DMS153 (cell line): Measurements from ENCODE around the gene DYRK1B.
"Not testable (repeated sequence)": the region's sequence is repeated elsewhere in the genome, so short reads cannot be mapped to it uniquely, and the experiment has no call there.

Experiments used
- DNase-seq: peaks from one replicate; lab custom pipeline; 2025; lab: John Stamatoyannopoulos, UW

Gene DYRK1B

GRCh38 chr19:39830847-39831246, 3.1 kb downstream of the DYRK1B start:
- no peak for DNase-seq

GRCh38 chr19:39830406-39830805, 3.6 kb downstream of the DYRK1B start:
- no peak for DNase-seq

GRCh38 chr19:39829702-39830275, 4.2 kb downstream of the DYRK1B start:
- DNase-seq = no peak

- DNase-seq = no peak
These were observed 5.3 kb downstream of the DYRK1B start for GRCh38 chr19:39828654-39829032.

DNA sequence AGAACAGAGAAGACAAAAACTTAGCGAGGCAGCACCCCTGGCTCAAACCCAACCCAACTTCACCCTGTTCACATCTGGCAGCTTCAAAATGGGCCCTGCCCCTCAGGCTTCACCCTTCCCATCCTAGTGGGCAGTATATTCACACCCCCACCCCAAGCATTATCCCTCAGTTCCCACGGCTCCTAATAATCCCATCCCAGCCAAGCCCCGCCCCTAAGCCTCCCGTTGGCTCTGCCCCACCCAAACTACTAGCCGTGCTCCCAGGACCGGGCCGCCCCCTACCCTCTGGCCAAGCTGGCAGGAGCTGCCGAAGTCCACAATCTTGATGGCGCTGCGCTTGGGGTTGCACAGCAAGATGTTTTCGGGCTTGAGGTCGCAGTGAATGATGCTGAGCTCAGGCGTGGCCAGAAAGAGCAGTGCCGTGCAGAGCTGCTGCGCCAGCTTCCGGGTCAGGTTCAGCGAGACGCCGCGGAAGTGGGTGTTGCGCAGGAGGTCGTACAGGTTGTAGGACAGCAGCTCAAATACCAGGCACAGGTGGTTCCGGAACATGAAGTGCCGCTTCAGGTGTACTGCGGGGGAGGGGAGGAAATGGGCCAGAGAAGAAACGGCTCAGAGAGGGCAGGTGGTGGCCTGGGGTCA, 5.8 kb downstream of the DYRK1B start:
- DNase-seq = peak; percentile 85

GRCh38 chr19:39827216-39827615, 6.7 kb downstream of the DYRK1B start:
- DNase-seq = no peak

DNA sequence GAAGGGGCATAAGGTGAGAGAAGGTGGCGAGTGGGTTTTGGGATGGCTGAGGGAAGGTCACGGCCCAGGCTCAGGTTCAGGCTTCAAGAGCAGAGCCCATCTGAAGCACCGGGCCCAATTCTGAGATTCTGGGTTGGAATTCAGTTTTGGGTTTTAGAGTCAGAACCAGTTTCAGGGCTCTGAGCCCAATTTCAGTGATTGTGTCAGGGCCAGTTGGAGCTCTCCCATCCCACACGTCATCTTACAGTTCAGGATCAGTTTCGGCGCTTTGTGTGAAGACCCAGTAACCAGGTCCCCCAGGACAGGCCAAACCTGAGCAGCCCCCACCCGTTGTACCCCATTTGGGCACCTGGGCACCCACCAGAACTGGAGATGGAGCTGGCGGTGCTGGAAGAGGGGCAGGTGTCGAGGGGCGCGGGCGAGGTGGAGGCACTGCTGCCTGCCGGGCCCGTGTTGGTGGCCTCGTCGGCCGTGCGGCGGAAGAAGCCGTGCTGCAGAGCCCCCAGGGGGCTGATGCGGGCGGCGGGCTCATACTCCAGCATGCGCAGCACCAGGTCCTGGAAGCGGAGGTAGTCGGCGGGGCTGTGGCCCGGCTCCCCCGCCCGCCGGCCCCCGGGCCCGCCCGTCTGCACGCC, 7.5 kb downstream of the DYRK1B start:
- no peak for DNase-seq

GRCh38 chr19:39825531-39826076, 8.4 kb downstream of the DYRK1B start:
- DNase-seq = no peak

DNA sequence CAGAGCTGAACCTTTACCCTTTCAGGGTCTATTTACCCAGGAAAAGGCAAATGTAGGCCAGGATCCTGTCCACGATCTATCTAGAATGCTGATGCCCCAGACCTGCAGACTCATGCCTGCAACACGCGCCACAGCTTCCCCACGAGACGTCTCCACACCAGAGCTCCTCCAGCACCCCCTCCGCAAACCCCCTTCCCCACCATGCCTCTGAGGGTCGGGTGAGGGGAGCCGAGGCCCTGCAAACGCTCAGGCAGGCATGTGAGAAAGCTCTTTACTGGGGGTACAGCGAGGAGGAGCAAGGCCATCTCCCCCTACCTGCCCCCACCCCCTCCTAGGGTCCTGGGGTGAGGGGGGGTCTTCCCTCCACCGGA, 8.9 kb downstream of the DYRK1B start:
- DNase-seq = no peak

DNA sequence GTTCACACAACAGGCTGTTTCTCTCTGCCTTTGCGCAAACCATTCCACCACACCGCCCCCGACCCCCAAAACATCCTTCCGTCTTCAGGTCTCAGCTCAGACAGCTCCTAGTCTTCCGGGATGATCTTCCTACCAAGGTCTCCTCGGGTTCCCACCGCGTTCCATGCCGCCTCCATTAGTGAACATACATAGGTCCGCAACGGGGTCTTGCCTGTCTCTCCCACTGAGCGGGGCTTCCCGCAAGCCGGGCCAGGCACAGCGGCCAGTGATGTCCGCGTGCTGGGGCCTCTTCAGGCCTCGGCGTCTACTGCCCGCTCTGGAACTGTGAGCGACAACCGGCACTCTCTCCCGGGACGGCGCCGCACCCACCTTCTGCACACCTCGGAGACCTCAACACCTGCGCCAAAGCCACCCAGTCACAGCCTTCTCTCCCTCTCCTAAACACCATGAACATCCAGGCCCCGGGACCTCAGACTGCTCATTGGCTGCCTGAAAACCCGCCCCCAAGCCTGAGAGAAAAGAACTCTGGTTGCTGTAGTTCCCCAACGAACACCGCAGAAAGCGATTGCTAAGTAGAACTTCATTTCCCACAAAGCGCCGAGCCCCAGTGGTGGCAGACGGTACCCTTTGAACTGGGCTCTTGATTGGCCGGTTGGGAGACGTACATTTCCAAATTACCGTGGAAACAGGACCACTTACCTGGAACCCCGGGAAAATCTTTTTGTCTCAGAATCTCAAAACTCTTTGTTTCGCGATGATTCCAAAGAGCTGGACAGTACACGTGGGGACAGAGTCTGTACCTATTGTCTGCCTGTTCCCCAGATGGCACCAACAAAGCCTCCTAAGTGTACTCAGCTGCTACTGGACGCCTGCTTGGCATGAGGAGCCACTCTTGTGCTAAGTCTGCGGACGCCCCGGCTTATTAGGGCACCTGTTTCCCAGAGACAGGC, 9.5 kb downstream of the DYRK1B start:
- DNase-seq = peak; percentile 95

GRCh38 chr19:39823686-39824085, 10.3 kb downstream of the DYRK1B start:
- DNase-seq = no peak

DNA sequence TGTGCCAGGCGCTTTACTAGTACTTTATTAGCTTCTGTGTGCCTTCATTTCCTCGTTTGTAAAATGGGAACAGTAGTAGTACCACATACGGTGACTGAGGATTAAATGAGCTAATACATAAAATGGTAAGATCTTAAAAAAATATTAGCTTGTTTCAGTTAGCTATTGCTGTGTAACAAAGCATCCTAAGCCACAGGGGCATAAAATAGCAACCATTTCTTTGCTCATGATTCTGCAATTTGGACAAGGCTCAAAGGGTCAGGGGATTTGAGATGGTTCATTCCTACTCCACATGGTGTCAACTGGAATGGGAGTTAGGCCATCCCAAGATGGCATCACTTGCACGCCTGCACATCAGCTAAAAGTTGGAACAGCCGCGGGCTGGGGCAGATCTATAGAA, 13.3 kb downstream of the DYRK1B start:
- no peak for DNase-seq

- DNase-seq = no peak
These were observed 14.2 kb downstream of the DYRK1B start for GRCh38 chr19:39819786-39820185.

GRCh38 chr19:39818626-39819097, 15.3 kb downstream of the DYRK1B start:
- no peak for DNase-seq

DNA sequence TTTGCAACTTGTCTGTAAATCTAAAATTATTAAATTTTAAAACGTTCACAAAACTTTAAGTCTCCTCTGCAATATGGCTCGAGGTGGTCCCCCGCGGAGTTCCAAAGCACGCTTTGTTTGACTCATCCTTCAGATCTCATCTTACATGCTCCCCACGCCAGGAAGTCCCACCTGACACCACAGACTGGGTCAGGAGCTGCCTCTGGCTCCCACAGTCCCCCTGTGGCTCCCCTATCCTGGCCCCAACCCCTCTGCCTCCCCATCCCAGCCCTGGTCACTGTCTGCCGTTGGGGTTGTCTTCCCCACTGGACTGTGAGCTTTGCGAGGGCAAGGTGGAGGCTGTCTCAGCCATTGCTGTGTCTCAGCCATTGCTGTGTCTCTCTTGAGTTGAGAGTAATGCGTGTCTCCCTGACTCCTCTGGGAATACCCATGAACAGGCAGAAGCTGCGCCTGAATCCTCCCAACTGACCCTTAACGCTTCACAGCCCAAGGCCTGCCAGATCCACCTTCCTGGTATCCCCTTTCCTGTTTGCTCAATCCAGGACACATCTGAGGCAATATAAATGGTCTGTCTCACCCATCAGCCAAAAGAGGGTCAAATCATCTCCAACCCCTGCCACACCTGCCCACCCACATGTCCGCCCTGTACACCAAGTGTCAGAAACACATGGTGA, 15.9 kb downstream of the DYRK1B start:
- DNase-seq = no peak

DNA sequence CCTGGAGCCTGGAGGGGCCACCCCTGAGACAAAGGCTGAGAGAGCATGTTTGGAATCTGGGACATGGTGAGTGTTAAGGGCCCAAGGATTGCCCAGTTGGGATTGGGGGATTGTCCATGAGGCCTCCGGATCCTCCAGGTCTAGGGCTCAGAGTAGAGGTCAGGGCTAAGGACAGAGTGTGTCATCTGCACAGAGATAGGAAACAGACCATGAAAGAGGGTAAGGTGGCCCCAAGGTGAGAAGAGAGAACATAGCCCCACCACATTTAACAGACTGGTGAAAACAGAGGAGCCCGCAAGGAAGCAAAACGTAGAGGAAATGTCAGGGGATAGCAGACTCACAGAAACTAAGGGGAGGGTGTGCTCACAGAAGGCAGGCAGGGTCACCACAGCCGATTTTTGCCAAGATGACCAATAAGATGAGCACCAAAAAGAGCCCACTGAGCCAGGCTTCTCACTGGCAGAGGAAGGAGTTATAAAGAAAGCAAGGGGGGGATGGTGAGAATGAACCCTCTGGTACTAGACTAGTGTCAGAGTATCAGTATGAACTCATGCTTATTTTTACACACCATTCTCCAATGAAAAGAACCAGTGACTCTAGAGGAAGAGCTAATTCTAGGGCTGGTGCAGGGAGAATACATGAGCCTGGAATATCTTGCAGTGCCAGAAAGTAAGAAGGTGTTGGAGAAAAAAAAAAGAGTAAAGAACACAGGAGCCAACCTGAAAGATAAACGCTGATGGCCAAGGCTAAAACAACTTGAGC, 17.5 kb downstream of the DYRK1B start:
- no peak for DNase-seq

DNA sequence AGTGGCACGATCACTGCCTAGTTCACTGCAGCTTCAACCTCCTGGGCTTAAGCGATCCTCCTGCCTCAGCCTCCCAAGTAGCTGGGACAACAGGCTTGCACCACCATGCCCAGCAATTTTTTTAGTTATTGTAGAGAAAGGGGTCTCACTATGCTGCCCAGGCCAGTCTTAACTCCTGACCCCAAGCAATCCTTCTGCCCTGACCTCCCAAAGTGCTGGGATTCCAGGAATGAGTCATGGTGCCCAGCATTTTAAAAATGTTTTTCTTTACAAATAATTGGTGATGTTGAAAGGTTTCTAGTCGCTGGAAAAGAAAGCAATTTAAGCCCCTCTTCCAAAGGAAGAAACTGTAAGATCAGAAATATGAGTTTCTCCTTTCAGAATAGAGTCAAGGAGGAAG, 19.4 kb downstream of the DYRK1B start:
- DNase-seq = no peak

DNA sequence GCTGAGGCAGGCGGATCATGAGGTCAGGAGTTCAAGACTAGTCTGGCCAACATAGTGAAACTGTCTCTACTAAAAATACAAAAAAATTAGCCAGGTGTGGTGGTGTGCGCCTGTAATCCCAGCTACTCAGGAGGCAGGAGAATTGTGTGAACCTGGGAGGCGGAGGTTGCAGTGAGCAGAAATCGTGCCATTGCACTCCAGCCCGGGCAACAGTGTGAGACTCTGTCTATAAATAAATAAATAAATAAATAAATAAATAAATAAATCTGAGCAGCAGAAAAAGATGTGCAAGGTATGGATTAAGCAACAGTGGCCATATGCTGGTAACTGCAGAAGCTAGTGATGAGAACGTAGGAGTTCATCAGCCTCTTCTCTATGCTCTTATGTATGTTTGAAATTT, 19.9 kb downstream of the DYRK1B start:
- DNase-seq = not testable (repeated sequence)

GRCh38 chr19:39813264-39813993, 20.5 kb downstream of the DYRK1B start:
- no peak for DNase-seq

DNA sequence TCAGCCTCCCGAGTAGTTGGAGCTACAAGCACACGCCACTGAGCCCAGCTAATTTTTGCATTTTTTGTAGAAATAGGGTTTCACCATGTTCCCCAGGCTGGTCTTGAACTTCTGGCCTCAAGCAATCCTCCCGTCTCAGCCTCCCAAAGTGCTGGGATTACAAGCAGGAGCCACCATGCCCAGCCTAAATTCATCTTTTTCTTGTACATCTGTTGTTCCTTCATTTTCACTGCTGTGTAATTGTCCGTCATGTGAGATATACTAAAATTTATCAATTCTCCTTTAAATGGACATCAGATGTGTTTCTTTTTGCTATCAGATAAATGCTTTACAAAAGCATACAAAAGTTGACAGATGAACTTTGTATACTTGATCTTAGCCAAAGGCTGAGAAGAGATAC, 22.9 kb downstream of the DYRK1B start:
- DNase-seq = no peak
